ENCODE measurements around the gene UBA52.

The UBA52 gene

DNA sequence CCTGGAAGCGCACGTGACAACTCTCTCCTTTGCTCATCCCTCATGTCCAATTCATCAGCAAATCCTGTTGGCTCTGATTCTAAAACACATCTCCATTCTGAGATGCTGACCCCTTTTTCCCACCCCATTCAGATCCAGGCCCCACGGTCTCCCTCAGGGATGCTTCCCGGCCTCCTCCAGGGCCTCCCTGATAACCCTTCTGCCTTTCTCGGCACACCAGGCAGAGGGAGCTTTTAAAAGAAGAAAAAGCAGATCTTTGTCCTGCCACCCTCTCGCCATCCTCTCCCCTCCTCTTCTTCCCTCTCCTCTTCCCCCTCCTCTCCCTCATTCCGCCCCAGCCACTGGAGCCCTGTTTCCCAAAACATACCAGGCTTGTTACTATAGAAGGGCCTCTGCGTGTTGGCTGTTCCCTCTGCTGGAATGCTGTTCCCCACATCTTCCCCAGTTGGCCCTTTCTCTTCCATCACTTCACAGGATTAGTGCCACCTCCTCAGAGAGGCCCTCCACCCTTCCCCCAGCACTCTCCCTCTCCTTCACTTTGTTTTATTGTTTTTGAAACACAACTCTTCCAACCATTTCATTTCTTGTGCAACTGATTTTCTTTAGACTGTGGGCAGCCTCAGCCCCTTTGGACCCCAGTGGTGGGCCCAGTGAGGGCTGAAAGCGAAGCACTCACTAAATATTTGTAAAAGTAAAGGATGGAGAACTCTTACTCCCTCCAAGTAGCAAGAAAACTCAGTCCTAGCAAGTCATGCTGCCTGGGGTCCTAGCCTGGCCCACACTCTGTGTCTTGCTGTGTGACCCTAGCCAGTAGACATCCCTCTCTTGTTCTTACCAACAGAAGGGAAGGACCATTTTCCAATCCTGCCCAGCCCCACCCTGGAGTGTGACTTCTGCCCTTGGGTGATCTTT, 37.4 kb downstream of the UBA52 start:
- DNase-seq (ENCODE audit: low spot score): no peak

DNA sequence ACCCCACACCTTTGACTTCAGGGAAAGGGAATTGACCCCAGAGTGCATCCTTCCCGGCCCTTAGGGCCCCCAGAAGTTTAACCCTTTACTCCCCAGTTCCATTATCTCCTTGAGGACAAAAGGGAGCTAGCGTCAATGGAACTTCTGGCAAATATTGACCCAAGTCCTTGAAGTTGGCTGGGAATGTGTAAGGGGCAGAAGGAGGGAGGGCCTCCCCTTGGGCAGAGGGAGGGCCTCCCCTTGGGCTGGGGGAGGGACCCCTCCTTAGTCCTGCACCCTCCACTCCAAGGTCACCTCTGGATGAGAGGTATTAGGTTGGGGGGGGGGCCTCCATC, 38.0 kb downstream of the UBA52 start:
- DNase-seq (ENCODE audit: low spot score): no peak

DNA sequence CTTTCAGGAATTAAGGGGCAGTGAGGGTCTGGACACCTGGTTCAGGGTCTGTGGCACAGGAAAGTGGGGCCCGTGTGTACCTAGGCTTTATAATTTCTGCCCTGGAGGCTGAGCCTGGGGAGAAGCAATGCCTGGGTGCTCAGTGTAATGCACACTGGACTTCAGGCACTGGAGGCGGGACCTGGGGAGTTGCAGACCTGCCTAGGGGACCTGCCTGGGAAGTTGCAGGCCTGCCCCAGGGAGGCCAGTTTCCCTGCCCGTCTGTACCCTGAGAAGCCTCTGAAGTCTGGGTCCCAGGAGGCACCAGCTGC, 38.5 kb downstream of the UBA52 start:
- no peak for DNase-seq (ENCODE audit: low spot score)

DNA sequence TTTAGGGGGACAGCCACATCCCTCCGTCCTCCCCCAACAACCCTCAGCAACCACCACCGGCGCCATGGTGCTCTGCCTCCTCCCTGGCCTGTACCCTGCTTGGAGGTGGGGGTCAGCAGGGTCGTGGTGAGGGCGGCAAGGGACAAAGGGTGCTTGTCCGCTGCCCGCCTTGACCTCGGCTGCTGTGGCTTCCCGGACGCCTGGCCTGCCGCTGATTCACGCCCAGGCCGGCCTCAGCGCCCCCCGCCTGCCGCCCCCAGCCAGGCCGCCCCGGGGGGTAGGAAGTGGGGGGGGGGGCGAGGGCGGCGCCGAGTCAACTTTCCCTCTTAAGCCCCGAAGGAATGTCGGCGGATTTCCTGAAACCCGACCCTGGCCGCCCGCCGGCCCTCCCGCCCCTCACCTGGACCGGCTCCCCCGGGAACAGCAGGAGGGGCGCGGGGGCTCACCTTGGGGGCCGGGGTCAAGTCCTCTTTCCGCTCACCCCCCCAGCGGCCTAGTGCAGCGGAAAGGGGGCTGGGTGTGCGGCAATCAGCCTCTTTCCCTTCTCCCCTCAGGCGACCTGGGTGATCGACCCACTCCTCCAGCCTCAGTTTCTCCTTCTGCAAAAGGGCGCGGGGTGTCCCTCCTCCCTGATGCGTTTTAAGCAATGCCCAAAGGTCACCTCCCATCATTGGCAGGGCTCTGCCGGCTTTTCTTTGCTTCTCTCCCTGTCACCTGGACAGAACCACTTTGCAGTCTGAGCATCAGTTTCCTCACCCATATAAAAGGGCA, 39.1 kb downstream of the UBA52 start:
- no peak for DNase-seq (ENCODE audit: low spot score)

DNA sequence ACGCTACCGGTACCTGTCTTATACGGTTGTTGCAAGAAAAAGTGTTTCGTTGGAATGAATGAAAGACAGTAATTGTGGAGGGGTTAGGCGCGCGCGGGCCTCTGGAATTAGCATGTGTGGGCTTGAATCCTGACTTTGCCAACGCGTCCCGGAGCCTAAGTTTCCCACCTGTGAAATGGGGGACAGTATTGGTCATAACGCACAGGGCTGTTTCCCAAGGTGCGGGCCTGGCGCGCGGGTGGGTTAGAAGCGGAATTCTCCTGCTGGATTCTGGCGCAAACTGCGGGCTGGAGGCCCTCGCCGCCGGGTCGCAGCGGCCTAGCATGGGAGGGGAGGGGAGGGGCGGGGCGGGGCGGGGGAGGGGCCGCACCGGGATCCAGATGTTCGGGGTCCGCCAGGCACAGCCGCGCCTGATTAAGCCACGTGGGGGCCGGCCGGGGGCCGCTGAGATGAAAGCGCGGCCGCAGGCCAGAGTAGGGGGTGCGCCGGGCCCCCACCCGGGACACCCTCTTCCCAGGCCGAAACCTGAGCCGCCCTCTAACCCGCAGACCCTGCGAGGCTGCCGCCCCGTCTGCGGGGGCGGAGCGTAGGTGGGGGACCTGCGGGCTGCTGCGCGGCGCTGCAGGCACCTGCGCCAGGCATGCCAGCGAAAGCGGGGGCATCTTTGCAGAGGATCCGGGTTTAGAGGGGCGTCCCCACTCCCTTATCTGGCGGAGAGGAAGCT, 39.8 kb downstream of the UBA52 start:
- DNase-seq (ENCODE audit: low spot score): no peak

DNA sequence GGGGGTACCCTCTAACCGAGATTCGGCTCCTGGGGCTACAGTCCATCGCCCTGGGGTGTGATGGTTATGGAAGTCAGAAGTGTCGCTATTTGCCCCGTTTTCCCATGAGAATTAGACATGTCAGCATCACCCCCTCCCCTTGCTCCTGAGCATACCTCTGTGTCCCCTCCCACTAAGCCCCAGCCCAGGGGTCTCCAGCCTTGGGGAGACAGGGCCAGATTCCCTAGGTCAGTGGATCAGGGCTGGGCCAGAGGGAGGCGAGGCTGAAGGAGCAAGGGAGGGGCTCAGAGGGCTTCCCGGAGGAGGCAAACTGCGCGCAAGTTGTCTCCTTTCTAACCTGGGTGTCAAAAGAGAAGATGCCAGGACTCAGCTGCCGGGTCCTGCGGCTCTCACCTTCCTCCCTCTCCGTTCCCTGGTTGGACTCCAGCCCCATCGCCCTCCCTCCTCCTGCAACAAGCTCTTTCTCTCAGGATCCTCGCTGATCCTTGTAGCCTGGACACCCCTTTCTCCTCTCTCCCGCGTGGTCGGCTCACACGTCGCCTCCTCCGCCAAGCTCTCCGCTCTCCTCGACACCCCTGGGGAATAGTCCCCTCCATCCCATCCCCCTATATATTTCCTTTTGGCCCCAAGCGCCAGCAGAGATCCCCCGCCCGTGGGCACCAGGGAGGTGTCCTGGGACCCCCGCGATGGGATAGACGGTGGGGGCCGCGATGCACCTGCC, 40.6 kb downstream of the UBA52 start:
- DNase-seq (ENCODE audit: low spot score): no peak

GRCh38 chr19:18612772-18613588, 41.3 kb downstream of the UBA52 start, which contains the start of gene TMEM59L:
Gene TMEM59L (plus strand): TSS chr19:18612870. CDS start chr19:18612959, 89 bp downstream.
- no peak for DNase-seq (ENCODE audit: low spot score)

DNA sequence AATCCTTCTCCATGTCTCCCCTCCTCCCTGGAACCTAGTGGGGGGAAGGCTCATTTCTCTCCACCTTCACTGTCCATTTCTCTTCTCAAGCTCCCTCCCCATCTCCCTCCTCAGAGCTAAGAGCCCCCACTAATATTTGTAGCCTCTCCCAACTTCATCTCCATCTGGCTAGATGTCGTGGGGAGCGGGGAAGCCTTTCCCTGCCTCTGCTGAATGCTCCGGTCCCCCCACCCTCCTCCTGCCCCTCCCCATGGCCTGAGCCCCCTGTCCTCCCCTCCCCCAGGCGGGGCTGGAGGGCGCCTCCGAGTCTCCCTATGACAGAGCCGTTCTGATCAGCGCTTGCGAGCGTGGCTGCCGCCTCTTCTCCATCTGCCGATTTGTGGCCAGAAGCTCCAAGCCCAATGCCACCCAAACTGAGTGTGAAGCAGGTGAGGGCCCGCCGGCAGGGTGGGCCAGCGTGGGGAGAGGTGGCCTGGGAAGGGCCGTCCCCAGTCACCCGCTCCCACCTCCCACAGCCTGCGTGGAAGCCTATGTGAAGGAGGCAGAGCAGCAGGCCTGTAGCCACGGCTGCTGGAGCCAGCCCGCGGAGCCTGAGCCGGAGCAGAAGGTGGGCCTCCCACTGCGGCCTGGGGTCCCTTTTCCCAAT, 42.1 kb downstream of the UBA52 start:
- DNase-seq (ENCODE audit: low spot score): no peak

GRCh38 chr19:18616023-18616422, 44.4 kb downstream of the UBA52 start:
- no peak for DNase-seq (ENCODE audit: low spot score)

DNA sequence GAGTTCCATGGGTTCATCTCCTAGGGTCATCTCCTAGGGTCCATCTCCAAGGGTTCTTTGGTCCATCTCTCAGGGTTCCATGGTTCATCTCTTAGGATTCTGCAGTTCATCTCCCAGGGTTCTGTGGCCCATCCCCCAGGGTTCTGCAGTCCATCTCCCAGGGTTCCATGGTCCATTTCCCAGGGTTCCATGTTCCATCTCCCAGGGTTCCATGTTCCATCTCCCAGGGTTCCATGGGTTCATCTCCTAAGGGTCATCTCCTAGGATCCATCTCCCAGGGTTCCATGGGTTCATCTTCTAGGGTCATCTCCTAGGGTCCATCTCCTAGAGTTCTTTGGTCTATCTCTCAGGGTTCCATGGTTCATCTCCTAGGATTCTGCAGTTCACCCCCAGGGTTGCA, 45.9 kb downstream of the UBA52 start:
- DNase-seq (ENCODE audit: low spot score): no peak

DNA sequence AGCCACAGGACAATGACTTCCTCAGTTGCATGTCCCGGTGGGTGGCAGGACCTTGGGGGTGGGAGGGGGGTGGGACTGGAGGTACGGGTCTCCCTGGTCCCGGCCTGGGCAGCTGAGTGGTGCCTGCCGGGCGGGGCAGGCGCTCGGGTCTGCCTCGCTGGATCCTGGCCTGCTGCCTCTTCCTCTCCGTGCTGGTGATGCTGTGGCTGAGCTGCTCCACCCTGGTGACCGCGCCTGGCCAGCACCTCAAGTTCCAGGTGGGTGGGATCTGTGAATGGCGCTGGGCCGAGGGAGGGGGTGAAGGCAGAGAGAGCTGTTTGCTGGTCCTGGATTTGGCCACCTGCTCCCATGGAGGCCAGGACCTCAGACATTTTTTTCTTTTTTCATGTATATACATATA, 46.6 kb downstream of the UBA52 start:
- no peak for DNase-seq (ENCODE audit: low spot score)

GRCh38 chr19:18620311-18620710, 48.7 kb downstream of the UBA52 start:
- DNase-seq (ENCODE audit: low spot score): no peak

DNA sequence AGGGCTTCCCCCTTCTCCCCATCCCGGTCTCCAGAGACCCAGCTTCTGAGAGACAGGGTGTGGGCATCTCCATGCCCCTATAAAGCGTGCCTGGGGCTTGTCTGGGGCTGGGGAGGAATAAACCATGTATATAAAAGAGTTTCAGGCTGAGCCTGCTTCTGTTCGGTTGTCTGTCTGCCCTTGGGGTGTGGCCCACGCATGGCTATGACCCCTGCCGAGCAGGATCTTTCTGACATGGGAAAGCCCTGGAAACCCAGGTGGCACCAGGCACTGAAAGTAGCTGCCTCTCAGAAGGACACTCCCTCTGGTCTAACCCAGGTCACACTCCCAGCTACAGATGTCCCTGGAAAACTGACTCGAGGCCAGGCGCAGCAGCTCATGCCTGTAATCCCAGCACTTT, 49.2 kb downstream of the UBA52 start:
- DNase-seq (ENCODE audit: low spot score): no peak

- DNase-seq (ENCODE audit: low spot score): no peak
Observed at GRCh38 chr19:18626906-18627305, 55.2 kb downstream of the UBA52 start.

Measured in LoVo (cell line).